Measurements from ENCODE around the gene DHX35. TPM values are rescaled to one million over a fixed set of nuclear protein-coding genes. Genes with fewer than 3 reads are reported as not detected.

Gene DHX35
- total RNA-seq, 4 donors from 2014 or later: 16.1 to 17.9 (median 16.4) TPM

DNA sequence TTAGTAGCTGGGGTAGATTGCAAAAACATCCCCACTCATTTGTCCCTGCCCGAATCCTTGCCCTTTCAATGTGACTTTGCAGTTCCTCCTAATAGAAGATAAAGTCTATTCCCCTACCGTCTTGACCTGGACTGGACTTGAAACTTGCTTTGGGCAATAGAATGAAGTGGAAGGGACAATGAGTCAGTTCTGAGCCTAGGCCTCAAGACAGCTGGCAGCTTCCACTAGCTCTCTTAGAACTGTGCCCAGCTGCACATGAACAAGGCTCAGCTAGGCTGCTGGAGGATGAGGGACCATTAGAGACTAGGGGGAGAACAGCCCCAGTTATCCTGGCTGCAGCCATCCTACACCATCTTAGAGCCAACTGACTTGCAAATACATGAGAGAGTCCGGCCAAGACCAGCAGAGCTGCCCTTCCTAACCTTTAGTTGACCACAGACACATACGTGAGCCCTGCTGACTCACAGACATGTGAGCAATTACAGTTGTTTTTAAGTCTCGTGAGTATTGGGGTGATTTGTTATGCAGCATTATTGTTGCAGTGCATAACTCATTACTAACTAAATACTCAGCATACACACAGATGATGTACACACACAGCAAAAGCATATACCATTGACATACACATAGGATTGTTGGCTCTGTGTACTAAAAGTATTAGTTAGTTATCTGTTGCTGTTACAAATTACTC, 105.5 kb downstream of the DHX35 start:
- no peaks in the 10 kb centered on the region for H3K9me3 ChIP-seq
- no peak overlapping the region for H3K4me3 ChIP-seq (replicated peaks in 1 of 3)
- H3K36me3 ChIP-seq: no peaks in the 10 kb centered on the region
- TF ChIP-seq, protein P1, sequence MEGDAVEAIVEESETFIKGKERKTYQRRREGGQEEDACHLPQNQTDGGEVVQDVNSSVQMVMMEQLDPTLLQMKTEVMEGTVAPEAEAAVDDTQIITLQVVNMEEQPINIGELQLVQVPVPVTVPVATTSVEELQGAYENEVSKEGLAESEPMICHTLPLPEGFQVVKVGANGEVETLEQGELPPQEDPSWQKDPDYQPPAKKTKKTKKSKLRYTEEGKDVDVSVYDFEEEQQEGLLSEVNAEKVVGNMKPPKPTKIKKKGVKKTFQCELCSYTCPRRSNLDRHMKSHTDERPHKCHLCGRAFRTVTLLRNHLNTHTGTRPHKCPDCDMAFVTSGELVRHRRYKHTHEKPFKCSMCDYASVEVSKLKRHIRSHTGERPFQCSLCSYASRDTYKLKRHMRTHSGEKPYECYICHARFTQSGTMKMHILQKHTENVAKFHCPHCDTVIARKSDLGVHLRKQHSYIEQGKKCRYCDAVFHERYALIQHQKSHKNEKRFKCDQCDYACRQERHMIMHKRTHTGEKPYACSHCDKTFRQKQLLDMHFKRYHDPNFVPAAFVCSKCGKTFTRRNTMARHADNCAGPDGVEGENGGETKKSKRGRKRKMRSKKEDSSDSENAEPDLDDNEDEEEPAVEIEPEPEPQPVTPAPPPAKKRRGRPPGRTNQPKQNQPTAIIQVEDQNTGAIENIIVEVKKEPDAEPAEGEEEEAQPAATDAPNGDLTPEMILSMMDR (IDR thresholded peaks at IDR 0.05): no peak
- no peak for TF ChIP-seq POLR2A (IDR thresholded peaks at IDR 0.05)
- 90 to 95% methylated on average over 5 of the region's 5 CpGs for WGBS, 2 donors
- H3K27ac ChIP-seq: no peak overlapping the region
- H3K27me3 ChIP-seq: no peaks in the 10 kb centered on the region
- intact Hi-C loops (cut with DNase I): no loop called here
- no peak for DNase-seq
- H3K4me1 ChIP-seq: no peaks in the 10 kb centered on the region

DNA sequence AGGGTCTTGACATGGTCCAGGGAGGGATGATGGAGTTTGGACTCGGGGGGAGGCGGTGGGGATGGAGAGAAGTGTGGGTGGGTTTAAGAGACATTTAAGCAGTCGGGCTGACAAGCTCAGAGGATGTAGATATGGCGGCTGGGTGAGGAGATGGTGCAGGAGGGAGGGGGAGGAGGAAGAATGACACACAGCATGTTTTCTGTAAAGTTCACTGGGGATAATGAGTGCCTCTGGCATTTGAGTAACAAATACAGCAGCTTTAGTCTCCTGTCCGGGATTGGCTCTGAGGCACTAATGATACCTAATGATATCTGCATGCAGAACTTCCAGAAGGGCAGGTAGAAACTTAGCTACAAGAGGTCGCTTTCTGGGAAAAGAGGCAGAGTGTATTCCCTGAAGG, 107.8 kb downstream of the DHX35 start:
- H3K9me3 ChIP-seq: no peaks in the 10 kb centered on the region
- WGBS, 2 donors: 49 to 60% methylated on average over 6 of the region's 6 CpGs
- intact Hi-C loops (cut with DNase I): no loop called here

DNA sequence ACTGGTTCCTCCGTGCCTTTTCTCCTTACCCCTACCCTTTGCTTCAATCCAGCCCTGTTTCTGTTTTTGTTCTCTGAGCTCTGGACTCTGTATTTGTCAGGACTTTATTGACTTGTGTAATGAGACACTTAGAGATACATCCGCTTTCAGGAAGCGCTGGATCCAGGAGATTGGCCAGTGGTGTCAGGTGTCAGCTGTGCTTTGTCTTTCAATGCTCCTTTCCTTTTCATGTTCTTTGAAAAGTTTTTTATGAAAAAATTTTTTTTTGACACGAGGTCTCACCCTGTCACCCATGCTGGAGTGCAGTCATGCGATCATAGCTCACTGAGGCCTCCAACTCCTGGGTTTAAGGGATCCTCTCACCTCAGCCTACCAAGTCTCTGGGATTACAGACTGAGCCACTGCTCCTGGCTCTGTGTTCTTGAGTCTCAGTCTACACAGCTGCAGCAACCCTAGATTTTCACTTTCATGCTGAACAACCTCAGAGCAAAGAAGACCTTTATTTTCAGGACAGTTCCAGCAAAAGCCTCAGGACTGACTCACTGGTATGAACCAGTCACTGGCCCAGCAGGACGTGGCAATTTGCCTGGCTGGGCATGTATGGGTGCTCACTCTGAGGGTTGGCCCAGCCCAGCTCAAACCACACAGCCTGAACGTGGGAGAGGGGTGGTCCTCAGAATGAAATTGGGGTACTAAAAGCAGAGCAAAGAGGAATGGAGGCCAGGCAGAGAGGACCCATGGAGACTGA, 108.5 kb downstream of the DHX35 start:
- Histone ChIP-seq H3K4me1 (no peaks in the 10 kb centered on the region), H3K36me3 (no peaks in the 10 kb centered on the region), H3K4me3 (replicated peaks in 1 of 3) (no peak overlapping the region), H3K9me3 (no peaks in the 10 kb centered on the region), H3K27me3 (no peaks in the 10 kb centered on the region), H3K27ac (no peak overlapping the region)
- intact Hi-C loops (cut with DNase I): no loop called here
- WGBS, 2 donors: 65 to 68% methylated on average over 7 of the region's 7 CpGs
- no peak for TF ChIP-seq POLR2A (IDR thresholded peaks at IDR 0.05)
- TF ChIP-seq, protein P1 (IDR thresholded peaks at IDR 0.05): no peak
- DNase-seq: no peak

More for the DNA sequence above, 107.8 kb downstream of the DHX35 start:
- no peaks in the 10 kb centered on the region for H3K27me3 ChIP-seq
- no peak overlapping the region for H3K4me3 ChIP-seq (replicated peaks in 1 of 3)
- H3K36me3 ChIP-seq: no peaks in the 10 kb centered on the region
- H3K27ac ChIP-seq: no peak overlapping the region
- no peaks in the 10 kb centered on the region for H3K4me1 ChIP-seq
- no peak for DNase-seq
- no peak for TF ChIP-seq POLR2A (IDR thresholded peaks at IDR 0.05)
- TF ChIP-seq, protein P1 (IDR thresholded peaks at IDR 0.05): no peak

DNA sequence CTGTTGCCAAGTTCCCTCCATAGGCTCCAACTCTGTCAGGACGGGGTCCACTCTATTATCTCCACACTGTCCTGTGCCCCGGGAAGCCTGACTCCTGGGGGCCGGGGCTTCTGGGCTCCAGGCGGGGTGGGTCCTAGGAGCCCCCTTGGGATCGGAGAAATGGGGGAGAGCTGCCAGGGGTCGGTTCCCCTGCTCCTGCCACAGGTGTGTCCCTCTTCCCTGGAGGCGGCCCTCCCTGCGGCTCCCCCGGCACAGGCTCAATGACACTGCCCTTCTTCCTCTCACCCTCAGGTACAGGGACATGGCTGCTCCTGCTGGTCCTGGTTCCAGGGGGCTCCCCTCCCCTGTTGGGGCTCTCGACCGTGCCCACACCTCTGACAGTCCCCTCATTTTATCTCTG, 110.0 kb downstream of the DHX35 start:
- no peaks in the 10 kb centered on the region for H3K4me1 ChIP-seq
- no peaks in the 10 kb centered on the region for H3K9me3 ChIP-seq
- 83 to 92% methylated on average over 2 to 11 of the region's 11 CpGs for WGBS, 2 donors
- no peaks in the 10 kb centered on the region for H3K27me3 ChIP-seq
- no peaks in the 10 kb centered on the region for H3K36me3 ChIP-seq
- no peak for DNase-seq
- no peak overlapping the region for H3K4me3 ChIP-seq (replicated peaks in 1 of 3)
- TF ChIP-seq POLR2A (IDR thresholded peaks at IDR 0.05): no peak
- TF ChIP-seq, protein P1 (IDR thresholded peaks at IDR 0.05): no peak
- H3K27ac ChIP-seq: no peak overlapping the region
- intact Hi-C loops (cut with DNase I): no loop called here

DNA sequence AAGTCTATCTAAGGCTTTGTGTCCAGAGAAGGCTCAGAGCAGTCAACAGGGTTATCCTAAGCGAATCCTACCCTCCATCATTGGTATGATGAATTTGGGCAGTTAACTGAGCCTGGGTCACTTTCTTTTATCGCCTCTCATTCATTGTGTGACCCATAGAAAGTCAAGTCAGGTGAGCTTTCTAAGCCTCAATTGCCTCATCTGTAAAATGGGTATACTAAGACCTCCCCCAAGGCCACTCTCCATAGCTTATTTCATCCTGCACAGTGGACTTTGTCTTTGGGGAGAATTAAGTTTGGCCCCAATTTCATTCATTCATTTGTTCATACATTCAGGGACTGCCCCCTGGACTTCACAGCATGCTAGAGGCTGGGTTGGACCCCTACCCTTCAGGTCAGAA, 110.5 kb downstream of the DHX35 start:
- no peaks in the 10 kb centered on the region for H3K36me3 ChIP-seq
- TF ChIP-seq, protein P1 (IDR thresholded peaks at IDR 0.05): no peak
- no peak for TF ChIP-seq POLR2A (IDR thresholded peaks at IDR 0.05)
- H3K27me3 ChIP-seq: no peaks in the 10 kb centered on the region
- no peak overlapping the region for H3K4me3 ChIP-seq (replicated peaks in 1 of 3)
- intact Hi-C loops (cut with DNase I): no loop called here
- no peak for DNase-seq
- no peak overlapping the region for H3K27ac ChIP-seq
- H3K9me3 ChIP-seq: no peaks in the 10 kb centered on the region
- WGBS, 2 donors: 92 to 100% methylated on average over 2 of the region's 2 CpGs
- no peaks in the 10 kb centered on the region for H3K4me1 ChIP-seq
